ENCODE data around the gene NTM.

Gene NTM

DNA sequence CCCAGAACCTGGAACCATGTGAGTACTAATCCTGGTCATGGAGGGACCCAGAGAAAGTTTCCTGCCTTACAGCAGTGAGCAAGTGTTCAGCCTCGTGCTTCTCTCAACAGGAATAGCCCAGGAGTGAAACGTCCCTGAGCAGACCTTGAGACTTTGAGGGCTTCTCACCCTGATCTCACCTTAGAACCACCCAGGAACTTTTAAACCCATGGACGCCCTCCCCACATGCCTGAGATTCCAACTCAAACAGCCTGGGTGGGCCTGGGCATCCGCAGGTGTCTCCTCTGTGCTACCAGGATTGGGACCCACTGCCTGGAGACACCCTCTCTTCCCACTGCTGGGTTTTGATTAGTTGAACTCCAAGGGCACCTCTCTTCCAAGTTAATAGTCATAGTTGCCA, 297.2 kb downstream of the NTM start:
- no peak for DNase-seq (ENCODE audit: low read depth in 1 of 2, low spot score in 1 of 2)
- Histone ChIP-seq H3K27me3 (ENCODE audit: insufficient read depth, poor library complexity, severe bottlenecking) (no peaks in the 10 kb centered on the region), H3K27ac (replicated peaks) (no peak overlapping the region), H3K4me3 (replicated peaks; ENCODE audit: insufficient read depth, low read length) (no peak overlapping the region)
- TF ChIP-seq POLR2AphosphoS5 (IDR thresholded peaks at IDR 0.05; ENCODE audit: low read depth) = no peak
- TF ChIP-seq, protein P1, sequence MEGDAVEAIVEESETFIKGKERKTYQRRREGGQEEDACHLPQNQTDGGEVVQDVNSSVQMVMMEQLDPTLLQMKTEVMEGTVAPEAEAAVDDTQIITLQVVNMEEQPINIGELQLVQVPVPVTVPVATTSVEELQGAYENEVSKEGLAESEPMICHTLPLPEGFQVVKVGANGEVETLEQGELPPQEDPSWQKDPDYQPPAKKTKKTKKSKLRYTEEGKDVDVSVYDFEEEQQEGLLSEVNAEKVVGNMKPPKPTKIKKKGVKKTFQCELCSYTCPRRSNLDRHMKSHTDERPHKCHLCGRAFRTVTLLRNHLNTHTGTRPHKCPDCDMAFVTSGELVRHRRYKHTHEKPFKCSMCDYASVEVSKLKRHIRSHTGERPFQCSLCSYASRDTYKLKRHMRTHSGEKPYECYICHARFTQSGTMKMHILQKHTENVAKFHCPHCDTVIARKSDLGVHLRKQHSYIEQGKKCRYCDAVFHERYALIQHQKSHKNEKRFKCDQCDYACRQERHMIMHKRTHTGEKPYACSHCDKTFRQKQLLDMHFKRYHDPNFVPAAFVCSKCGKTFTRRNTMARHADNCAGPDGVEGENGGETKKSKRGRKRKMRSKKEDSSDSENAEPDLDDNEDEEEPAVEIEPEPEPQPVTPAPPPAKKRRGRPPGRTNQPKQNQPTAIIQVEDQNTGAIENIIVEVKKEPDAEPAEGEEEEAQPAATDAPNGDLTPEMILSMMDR (IDR thresholded peaks at IDR 0.05; ENCODE audit: insufficient read depth, low read length) = no peak
- TF ChIP-seq, protein P2, sequence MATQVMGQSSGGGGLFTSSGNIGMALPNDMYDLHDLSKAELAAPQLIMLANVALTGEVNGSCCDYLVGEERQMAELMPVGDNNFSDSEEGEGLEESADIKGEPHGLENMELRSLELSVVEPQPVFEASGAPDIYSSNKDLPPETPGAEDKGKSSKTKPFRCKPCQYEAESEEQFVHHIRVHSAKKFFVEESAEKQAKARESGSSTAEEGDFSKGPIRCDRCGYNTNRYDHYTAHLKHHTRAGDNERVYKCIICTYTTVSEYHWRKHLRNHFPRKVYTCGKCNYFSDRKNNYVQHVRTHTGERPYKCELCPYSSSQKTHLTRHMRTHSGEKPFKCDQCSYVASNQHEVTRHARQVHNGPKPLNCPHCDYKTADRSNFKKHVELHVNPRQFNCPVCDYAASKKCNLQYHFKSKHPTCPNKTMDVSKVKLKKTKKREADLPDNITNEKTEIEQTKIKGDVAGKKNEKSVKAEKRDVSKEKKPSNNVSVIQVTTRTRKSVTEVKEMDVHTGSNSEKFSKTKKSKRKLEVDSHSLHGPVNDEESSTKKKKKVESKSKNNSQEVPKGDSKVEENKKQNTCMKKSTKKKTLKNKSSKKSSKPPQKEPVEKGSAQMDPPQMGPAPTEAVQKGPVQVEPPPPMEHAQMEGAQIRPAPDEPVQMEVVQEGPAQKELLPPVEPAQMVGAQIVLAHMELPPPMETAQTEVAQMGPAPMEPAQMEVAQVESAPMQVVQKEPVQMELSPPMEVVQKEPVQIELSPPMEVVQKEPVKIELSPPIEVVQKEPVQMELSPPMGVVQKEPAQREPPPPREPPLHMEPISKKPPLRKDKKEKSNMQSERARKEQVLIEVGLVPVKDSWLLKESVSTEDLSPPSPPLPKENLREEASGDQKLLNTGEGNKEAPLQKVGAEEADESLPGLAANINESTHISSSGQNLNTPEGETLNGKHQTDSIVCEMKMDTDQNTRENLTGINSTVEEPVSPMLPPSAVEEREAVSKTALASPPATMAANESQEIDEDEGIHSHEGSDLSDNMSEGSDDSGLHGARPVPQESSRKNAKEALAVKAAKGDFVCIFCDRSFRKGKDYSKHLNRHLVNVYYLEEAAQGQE (IDR thresholded peaks at IDR 0.05; ENCODE audit: insufficient replicate concordance, low read depth) = no peak
- TF ChIP-seq SPI1 (IDR thresholded peaks at IDR 0.05; ENCODE audit: borderline replicate concordance, low read depth) = no peak
- TF ChIP-seq GABPA (IDR thresholded peaks at IDR 0.05; ENCODE audit: low read depth) = no peak

DNA sequence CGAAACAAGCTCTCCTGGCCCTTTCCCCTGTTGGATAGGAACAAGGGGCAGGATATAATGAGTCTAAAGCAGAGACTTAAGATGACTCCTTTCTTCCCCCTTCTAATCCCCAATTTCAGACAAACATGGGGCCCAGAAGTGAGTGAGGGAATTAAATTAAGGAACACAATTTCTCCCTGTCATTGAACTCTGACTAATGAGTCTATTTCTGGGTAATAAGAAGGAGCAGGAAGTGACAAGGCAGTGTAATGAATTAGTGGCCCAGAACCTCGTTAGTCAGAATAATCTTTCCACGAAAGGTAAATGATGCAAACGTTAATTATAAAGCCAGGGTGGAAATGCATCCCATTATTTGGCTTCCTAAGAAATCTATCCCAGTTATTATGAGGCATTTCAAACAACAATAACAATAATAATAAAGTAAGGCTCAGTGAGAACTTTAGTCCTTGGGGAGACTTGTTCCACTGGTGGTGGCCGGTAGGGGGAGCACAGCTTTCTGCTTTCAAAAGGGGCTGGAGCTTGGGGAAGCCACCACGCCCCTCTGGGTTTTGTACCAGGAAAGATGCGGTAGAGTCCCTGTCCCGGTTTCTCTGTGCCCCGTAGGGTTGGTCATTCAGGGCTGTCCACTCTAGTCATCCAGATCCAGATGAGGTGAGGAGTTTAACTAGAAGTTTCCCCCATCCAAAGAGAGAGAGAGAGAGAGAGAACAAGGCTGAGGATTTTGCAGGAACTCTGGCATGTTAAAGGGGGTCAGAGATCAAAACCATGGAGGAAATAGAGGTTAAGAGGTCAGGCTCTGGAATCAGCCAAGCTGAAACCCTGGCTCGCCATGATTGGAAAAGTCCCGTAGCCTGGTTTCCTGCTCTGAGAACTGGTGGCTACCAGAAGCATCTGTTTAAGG, 298.3 kb downstream of the NTM start:
- Histone ChIP-seq H3K27ac (replicated peaks) (no peak overlapping the region), H3K4me3 (replicated peaks; ENCODE audit: insufficient read depth, low read length) (no peak overlapping the region), H3K27me3 (ENCODE audit: insufficient read depth, poor library complexity, severe bottlenecking) (no peaks in the 10 kb centered on the region)
- TF ChIP-seq, protein P1 (IDR thresholded peaks at IDR 0.05; ENCODE audit: insufficient read depth, low read length) = peak; percentile 38
- TF ChIP-seq, protein P2 (IDR thresholded peaks at IDR 0.05; ENCODE audit: insufficient replicate concordance, low read depth) = no peak
- DNase-seq (ENCODE audit: low read depth in 1 of 2, low spot score in 1 of 2) = peak; percentile 14 to 29

DNA sequence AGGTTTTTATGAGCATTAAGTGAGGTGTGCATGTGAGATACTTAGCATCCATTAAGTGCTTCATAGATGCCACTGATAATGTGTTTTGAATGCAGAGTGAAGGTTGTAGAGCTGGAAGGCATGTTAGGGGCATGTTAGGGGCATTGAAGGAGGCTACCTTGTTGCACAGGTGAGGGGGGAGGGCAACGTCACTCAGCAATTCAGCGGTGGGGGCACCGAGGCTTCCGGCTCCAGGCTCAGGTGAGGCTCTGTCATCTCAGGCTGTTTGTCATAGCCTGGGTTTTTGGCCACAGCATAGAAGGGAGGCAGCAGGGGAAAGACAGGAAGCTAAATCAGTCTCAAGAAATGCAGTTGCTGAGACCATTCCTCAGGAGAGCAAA, 299.0 kb downstream of the NTM start:
- Histone ChIP-seq H3K27me3 (ENCODE audit: insufficient read depth, poor library complexity, severe bottlenecking) (no peaks in the 10 kb centered on the region), H3K4me3 (replicated peaks; ENCODE audit: insufficient read depth, low read length) (no peak overlapping the region), H3K27ac (replicated peaks) (no peak overlapping the region)
- no peak for TF ChIP-seq SPI1 (IDR thresholded peaks at IDR 0.05; ENCODE audit: borderline replicate concordance, low read depth)
- TF ChIP-seq, protein P1 (IDR thresholded peaks at IDR 0.05; ENCODE audit: insufficient read depth, low read length) = no peak
- no peak for TF ChIP-seq GABPA (IDR thresholded peaks at IDR 0.05; ENCODE audit: low read depth)
- TF ChIP-seq, protein P2 (IDR thresholded peaks at IDR 0.05; ENCODE audit: insufficient replicate concordance, low read depth) = no peak
- no peak for TF ChIP-seq POLR2AphosphoS5 (IDR thresholded peaks at IDR 0.05; ENCODE audit: low read depth)
- no peak for DNase-seq (ENCODE audit: low read depth in 1 of 2, low spot score in 1 of 2)
